Mesothelial cell of epicardium (in vitro differentiated cells): ENCODE results near the gene SORBS2. TPM values are rescaled to one million over a fixed set of nuclear protein-coding genes. Genes with fewer than 3 reads are reported as not detected.

Source experiments
- DNase-seq, 2 experiments: peaks; one replicate each; pipeline ENCODE4 v3.0.0; 2021; ENCODE audit warnings: low spot score in 2 of 2; ENCODE audit not compliant: unreplicated experiment in 2 of 2
- H3K27ac Mint-ChIP-seq: 2 replicates; pipeline ENCODE4 v1.8.0; 2021; ENCODE audit warnings: mixed read lengths
- H3K27me3 Mint-ChIP-seq: 2 replicates; pipeline ENCODE4 v1.8.0; 2021; ENCODE audit warnings: low read depth, mixed read lengths
- H3K36me3 Mint-ChIP-seq: 2 replicates; pipeline ENCODE4 v1.8.0; 2021; ENCODE audit warnings: mixed read lengths
- H3K4me1 Mint-ChIP-seq: 2 replicates; pipeline ENCODE4 v1.8.0; 2021; ENCODE audit warnings: mixed read lengths
- H3K4me3 Mint-ChIP-seq: 2 replicates; pipeline ENCODE4 v1.8.0; 2021; ENCODE audit warnings: mild to moderate bottlenecking, moderate library complexity, mixed read lengths
- H3K9me3 Mint-ChIP-seq: 2 replicates; pipeline ENCODE4 v1.8.0; 2021; ENCODE audit warnings: mixed read lengths
- CTCF ChIP-seq: fragments of 200-600 bp; sonication (generic); IDR thresholded peaks from one replicate; pipeline ENCODE4 v1.5.0; 2021; ENCODE audit warnings: antibody characterized with exemption; ENCODE audit not compliant: unreplicated experiment
- total RNA-seq: library from RNA; stranded (reverse); gene quantifications from 3 replicates; pipeline ENCODE4 v1.2.1, GENCODE V29; 2021

The SORBS2 gene
- total RNA-seq, 1 donor from 2014 or later: 11.0 TPM

GRCh38 chr4:185642907-185643306 lies 169.1 kb downstream of the SORBS2 start:
- Mint-ChIP-seq H3K27ac (no peak overlapping the region), H3K27me3 (peaks cover 5% of the 10 kb centered on the region), H3K36me3 (peaks cover 9% of the 10 kb centered on the region), H3K4me3 (no peak overlapping the region), H3K4me1 (peaks cover 10% of the 10 kb centered on the region), H3K9me3 (no peaks in the 10 kb centered on the region)
- no peak for DNase-seq
- TF ChIP-seq CTCF: no peak

GRCh38 chr4:185640811-185641675 lies 171.0 kb downstream of the SORBS2 start:
- Mint-ChIP-seq H3K4me1 (peaks cover 10% of the 10 kb centered on the region), H3K4me3 (no peak overlapping the region), H3K27me3 (peaks cover 5% of the 10 kb centered on the region), H3K9me3 (no peaks in the 10 kb centered on the region), H3K36me3 (peaks cover 8% of the 10 kb centered on the region), H3K27ac (no peak overlapping the region)
- DNase-seq: no peak
- TF ChIP-seq CTCF: peak; percentile 36

- Mint-ChIP-seq H3K4me3 (peak overlapping the region; percentile 61), H3K36me3 (peaks cover 5% of the 10 kb centered on the region), H3K9me3 (no peaks in the 10 kb centered on the region), H3K27me3 (peaks cover 5% of the 10 kb centered on the region), H3K27ac (no peak overlapping the region), H3K4me1 (peaks cover 13% of the 10 kb centered on the region)
- DNase-seq: no peak
- no peak for TF ChIP-seq CTCF
Observed at GRCh38 chr4:185638548-185639301, 173.3 kb downstream of the SORBS2 start.

- peaks cover 13% of the 10 kb centered on the region for H3K4me1 Mint-ChIP-seq
- no peak for DNase-seq
- H3K36me3 Mint-ChIP-seq: peaks cover 3% of the 10 kb centered on the region
- H3K27me3 Mint-ChIP-seq: peaks cover 3% of the 10 kb centered on the region
- H3K9me3 Mint-ChIP-seq: no peaks in the 10 kb centered on the region
- no peak overlapping the region for H3K4me3 Mint-ChIP-seq
- no peak for TF ChIP-seq CTCF
- H3K27ac Mint-ChIP-seq: no peak overlapping the region
Observed at GRCh38 chr4:185638093-185638492, 173.9 kb downstream of the SORBS2 start.

- Mint-ChIP-seq H3K4me1 (peaks cover 13% of the 10 kb centered on the region), H3K9me3 (no peaks in the 10 kb centered on the region), H3K36me3 (no peaks in the 10 kb centered on the region), H3K4me3 (no peak overlapping the region), H3K27ac (no peak overlapping the region), H3K27me3 (no peaks in the 10 kb centered on the region)
- no peak for DNase-seq
- no peak for TF ChIP-seq CTCF
Observed at GRCh38 chr4:185637163-185637875, 174.7 kb downstream of the SORBS2 start.
